DMS114 treated with DMSO at 0.1 percent for 48 hours (cell line): ENCODE measurements around the gene GTPBP2.

Source experiments
- DNase-seq: peaks from one replicate; lab custom pipeline; 2025; ENCODE audit not compliant: unreplicated experiment; lab: John Stamatoyannopoulos, UW

Gene GTPBP2

GRCh38 chr6:43582911-43583310, 46.2 kb downstream of the GTPBP2 start:
- DNase-seq = no peak

GRCh38 chr6:43579171-43579570, 49.9 kb downstream of the GTPBP2 start:
- DNase-seq = no peak

GRCh38 chr6:43578748-43579147, 50.3 kb downstream of the GTPBP2 start:
- no peak for DNase-seq

DNA sequence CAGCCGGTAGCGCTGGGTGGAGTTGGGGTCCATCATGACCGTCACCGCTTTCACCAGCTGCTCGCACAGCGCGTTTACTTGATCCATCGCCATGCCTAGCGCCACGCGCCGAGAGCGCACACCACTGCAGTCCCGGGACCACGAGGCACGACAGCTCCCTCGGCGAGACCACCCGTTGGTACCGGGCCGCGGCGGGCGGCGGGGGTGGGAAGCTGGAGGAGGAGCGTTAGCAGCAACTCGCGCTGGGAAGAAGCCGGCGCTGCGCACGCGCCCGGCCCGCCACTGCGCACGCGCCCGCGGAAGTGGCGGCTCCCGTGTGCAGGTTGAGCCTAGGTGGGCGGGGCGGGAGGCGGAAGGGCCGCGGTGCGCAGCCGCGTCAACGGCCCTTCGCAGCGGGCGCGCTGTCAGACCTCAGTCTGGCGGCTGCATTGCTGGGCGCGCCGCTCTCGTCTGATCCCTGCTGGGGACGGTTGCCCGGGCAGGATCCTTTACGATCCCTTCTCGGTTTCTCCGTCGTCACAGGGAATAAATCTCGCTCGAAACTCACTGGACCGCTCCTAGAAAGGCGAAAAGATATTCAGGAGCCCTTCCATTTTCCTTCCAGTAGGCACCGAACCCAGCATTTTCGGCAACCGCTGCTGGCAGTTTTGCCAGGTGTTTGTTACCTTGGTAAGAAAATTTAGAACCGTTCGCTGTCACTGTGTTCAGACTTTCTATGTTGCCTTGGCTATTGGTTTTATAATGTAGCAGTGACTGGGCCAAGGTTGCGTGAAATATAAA, 53.1 kb downstream of the GTPBP2 start, which contains the start of the genes POLH and XPO5:
Gene POLH (plus strand): TSS at position 414 of the 780 bp plus-strand sequence. CDS start 6,135 bp downstream, outside the sequence.
Gene XPO5 (minus strand): TSS at position 267 of the 780 bp plus-strand sequence. CDS start 174 bp downstream, at position 93.
- DNase-seq = peak; percentile 93

DNA sequence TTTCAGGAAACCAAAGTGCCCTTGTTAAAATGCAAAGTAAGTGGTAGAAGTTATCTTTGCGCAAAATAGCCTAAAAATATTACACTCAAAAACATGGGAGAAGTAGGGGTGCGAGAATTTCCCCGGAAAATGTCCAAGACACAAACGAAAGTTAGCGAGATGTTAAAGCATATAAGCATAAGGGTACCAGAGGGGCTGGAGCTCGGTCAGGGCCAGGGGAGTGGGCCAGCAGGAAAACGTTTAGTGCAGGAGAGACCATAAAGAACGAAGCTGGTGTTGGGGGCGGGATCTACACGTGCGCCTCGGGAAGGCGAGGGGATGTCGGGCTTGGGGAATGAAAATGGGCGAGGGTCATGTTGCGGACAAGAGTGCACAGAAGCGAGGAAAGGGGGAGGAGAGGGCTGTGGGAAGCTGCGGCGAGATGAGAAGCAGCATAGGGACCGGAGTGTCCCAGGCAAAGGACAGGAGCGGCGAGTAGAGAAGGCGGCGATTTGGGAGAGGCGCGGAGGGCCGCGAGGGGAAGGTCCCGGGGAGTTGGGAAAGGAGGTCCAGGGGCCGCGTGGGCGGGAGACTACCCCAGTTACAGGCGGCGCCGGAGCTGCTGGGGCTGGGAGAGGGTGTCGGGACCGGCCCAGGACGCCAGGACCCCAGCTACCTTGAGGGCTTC, 53.8 kb downstream of the GTPBP2 start:
- DNase-seq = peak; percentile 29

- no peak for DNase-seq
These were observed 57.0 kb downstream of the GTPBP2 start for GRCh38 chr6:43572015-43572414.

DNA sequence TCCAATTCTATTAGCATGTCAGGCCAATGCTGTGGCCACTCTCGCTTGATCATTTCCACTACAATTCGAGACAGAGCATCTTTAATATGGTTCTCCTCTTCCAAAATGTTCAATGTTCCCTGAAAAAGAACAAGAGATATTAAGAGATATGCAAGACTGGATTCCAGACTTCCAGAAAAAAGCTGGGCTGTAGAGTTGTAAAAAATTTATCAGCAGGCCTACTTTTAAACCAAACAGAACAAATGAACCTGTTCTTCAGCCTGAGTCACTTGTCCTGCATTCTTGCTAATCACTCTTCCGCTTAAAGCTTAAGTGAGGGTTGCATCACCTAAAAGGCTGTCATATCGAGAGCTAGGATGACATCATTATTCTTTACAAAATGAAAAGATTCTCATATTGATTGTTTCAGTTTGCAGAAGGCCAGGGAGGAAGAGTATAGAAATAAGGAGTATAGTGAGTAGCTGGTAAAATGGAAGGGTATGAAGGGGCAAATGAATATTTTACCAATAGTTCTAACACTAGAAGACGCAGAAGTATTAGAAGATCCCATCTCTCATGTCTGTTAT, 58.1 kb downstream of the GTPBP2 start:
- no peak for DNase-seq
